MM.1S (cell line): ENCODE data around the gene SH3GL3.

Source experiments
- DNase-seq: peaks from one replicate; pipeline ENCODE4 v3.0.0-alpha.2; 2015
- H2AFZ ChIP-seq: fragments of 300-600 bp; sonication (generic); 2 replicates; pipeline ENCODE4 v1.6.0; 2016; ENCODE audit warnings: antibody characterized with exemption, low read length
- H3F3A ChIP-seq: fragments of 300-600 bp; sonication (generic); 2 replicates; pipeline ENCODE4 v1.6.1; 2016; ENCODE audit warnings: mild to moderate bottlenecking, antibody characterized with exemption, low read length, moderate library complexity, mixed read lengths; ENCODE audit not compliant: insufficient read depth
- H3K27ac ChIP-seq: fragments of 300-600 bp; sonication (generic); 2 replicates; pipeline ENCODE4 v1.5.1; 2016; ENCODE audit warnings: mild to moderate bottlenecking, low read length
- H3K27me3 ChIP-seq: fragments of 300-600 bp; sonication (generic); replicated peaks from 2 replicates; pipeline ENCODE4 v1.6.0; 2016; ENCODE audit warnings: low read length; ENCODE audit not compliant: insufficient read depth
- H3K36me3 ChIP-seq: fragments of 300-600 bp; sonication (generic); replicated peaks from 2 replicates; pipeline ENCODE4 v1.6.1; 2016; ENCODE audit warnings: mild to moderate bottlenecking, low read length, mixed read lengths; ENCODE audit not compliant: insufficient read depth
- H3K4me1 ChIP-seq: fragments of 300-600 bp; sonication (generic); 2 replicates; pipeline ENCODE4 v1.6.1; 2016; ENCODE audit warnings: low read length, mixed read lengths
- H3K4me2 ChIP-seq: fragments of 300-600 bp; sonication (generic); 2 replicates; pipeline ENCODE4 v1.6.0; 2016; ENCODE audit warnings: low read depth, low read length
- H3K4me3 ChIP-seq: fragments of 300-600 bp; sonication (generic); 2 replicates; pipeline ENCODE4 v1.5.1; 2016; ENCODE audit warnings: low read length, mixed read lengths
- H3K79me2 ChIP-seq: fragments of 300-600 bp; sonication (generic); 2 replicates; pipeline ENCODE4 v1.6.1; 2016; ENCODE audit warnings: mixed run types, low read length, mixed read lengths
- H3K9ac ChIP-seq: fragments of 300-600 bp; sonication (generic); 2 replicates; pipeline ENCODE4 v1.6.1; 2016; ENCODE audit warnings: low read length, mixed read lengths
- H3K9me2 ChIP-seq: fragments of 300-600 bp; sonication (generic); replicated peaks from 2 replicates; pipeline ENCODE4 v1.6.1; 2016; ENCODE audit warnings: mild to moderate bottlenecking, low read length, mixed read lengths; ENCODE audit not compliant: insufficient read depth
- H3K9me3 ChIP-seq: fragments of 300-600 bp; sonication (generic); replicated peaks from 2 replicates; pipeline ENCODE4 v1.6.1; 2016; ENCODE audit warnings: mild to moderate bottlenecking, low read length, mixed read lengths; ENCODE audit not compliant: insufficient read depth
- H4K20me1 ChIP-seq: fragments of 300-600 bp; sonication (generic); 2 replicates; pipeline ENCODE4 v1.6.1; 2016; ENCODE audit warnings: mild to moderate bottlenecking, low read length, moderate library complexity, mixed read lengths; ENCODE audit not compliant: insufficient read depth
- CTCF ChIP-seq: fragments of 300-600 bp; sonication (generic); IDR thresholded peaks from 2 replicates; pipeline ENCODE4 v1.5.1; 2016; ENCODE audit warnings: antibody characterized with exemption, low read length, mixed read lengths
- EZH2 ChIP-seq: fragments of 300-600 bp; sonication (generic); optimal IDR thresholded peaks from 2 replicates; pipeline ENCODE3; 2017; ENCODE audit warnings: low read depth, mild to moderate bottlenecking, antibody characterized with exemption, low read length, mixed read lengths
- EZH2phosphoT487 ChIP-seq: fragments of 300-600 bp; sonication (generic); IDR thresholded peaks from 2 replicates; pipeline ENCODE4 v1.6.1; 2018; ENCODE audit warnings: antibody characterized with exemption, low read length

SH3GL3 gene

GRCh38 chr15:83588441-83588840 is 141.3 kb downstream of the SH3GL3 start:
- Histone ChIP-seq H3K4me1 (no peaks in the 10 kb centered on the region), H3K9ac (no peak overlapping the region), H3K27ac (no peak overlapping the region), H3K9me2 (no peaks in the 10 kb centered on the region), H3K4me3 (no peak overlapping the region), H3K79me2 (no peaks in the 10 kb centered on the region), H3K9me3 (no peaks in the 10 kb centered on the region), H3K27me3 (no peaks in the 10 kb centered on the region), H3K4me2 (no peak overlapping the region), H4K20me1 (no peaks in the 10 kb centered on the region), H3K36me3 (no peaks in the 10 kb centered on the region), H3F3A (no peaks in the 10 kb centered on the region), H2AFZ (no peak overlapping the region)
- TF ChIP-seq EZH2 (no peak), EZH2phosphoT487 (no peak), CTCF (no peak)
- no peak for DNase-seq

GRCh38 chr15:83592370-83593040 is 145.4 kb downstream of the SH3GL3 start:
- H4K20me1 ChIP-seq: no peaks in the 10 kb centered on the region
- H3K9me3 ChIP-seq: no peaks in the 10 kb centered on the region
- TF ChIP-seq EZH2: no peak
- TF ChIP-seq EZH2phosphoT487: no peak
- TF ChIP-seq CTCF: no peak
- H3K4me3 ChIP-seq: no peak overlapping the region
- H3K27ac ChIP-seq: no peak overlapping the region
- no peak overlapping the region for H3K9ac ChIP-seq
- no peaks in the 10 kb centered on the region for H3F3A ChIP-seq
- DNase-seq: no peak
- no peaks in the 10 kb centered on the region for H3K27me3 ChIP-seq
- no peaks in the 10 kb centered on the region for H3K9me2 ChIP-seq
- H2AFZ ChIP-seq: no peak overlapping the region
- H3K36me3 ChIP-seq: no peaks in the 10 kb centered on the region
- no peak overlapping the region for H3K4me2 ChIP-seq
- no peaks in the 10 kb centered on the region for H3K79me2 ChIP-seq
- H3K4me1 ChIP-seq: no peaks in the 10 kb centered on the region

- H3K27ac ChIP-seq: no peak overlapping the region
- no peak overlapping the region for H3K9ac ChIP-seq
Observed at GRCh38 chr15:83595191-83595590, 148.1 kb downstream of the SH3GL3 start.

More at GRCh38 chr15:83595191-83595590, 148.1 kb downstream of the SH3GL3 start:
- H4K20me1 ChIP-seq: no peaks in the 10 kb centered on the region
- no peak overlapping the region for H3K4me2 ChIP-seq
- H3F3A ChIP-seq: no peaks in the 10 kb centered on the region
- H3K9me2 ChIP-seq: no peaks in the 10 kb centered on the region
- no peaks in the 10 kb centered on the region for H3K4me1 ChIP-seq
- H2AFZ ChIP-seq: no peak overlapping the region
- no peak for DNase-seq
- no peaks in the 10 kb centered on the region for H3K36me3 ChIP-seq
- no peak overlapping the region for H3K4me3 ChIP-seq
- no peaks in the 10 kb centered on the region for H3K79me2 ChIP-seq
- H3K9me3 ChIP-seq: no peaks in the 10 kb centered on the region
- H3K27me3 ChIP-seq: no peaks in the 10 kb centered on the region
- TF ChIP-seq EZH2phosphoT487 (no peak), CTCF (no peak), EZH2 (no peak)
